HG02678 (cell line): ENCODE measurements around the gene SSRP1.

Experiments used
- ATAC-seq: cut with Tn5 transposase; IDR thresholded peaks from one replicate; pipeline ENCODE4 v1.9.1; 2021; ENCODE audit warnings: mild to moderate bottlenecking, moderate library complexity; ENCODE audit not compliant: unreplicated experiment

Gene SSRP1

GRCh38 chr11:57359896-57360690, 24.4 kb upstream of the SSRP1 start:
- no peak for ATAC-seq

GRCh38 chr11:57359396-57359795, 23.7 kb upstream of the SSRP1 start:
- no peak for ATAC-seq

- no peak for ATAC-seq
These were observed 23.3 kb upstream of the SSRP1 start for GRCh38 chr11:57358991-57359390.

GRCh38 chr11:57358543-57358961, 22.9 kb upstream of the SSRP1 start:
- ATAC-seq = no peak

DNA sequence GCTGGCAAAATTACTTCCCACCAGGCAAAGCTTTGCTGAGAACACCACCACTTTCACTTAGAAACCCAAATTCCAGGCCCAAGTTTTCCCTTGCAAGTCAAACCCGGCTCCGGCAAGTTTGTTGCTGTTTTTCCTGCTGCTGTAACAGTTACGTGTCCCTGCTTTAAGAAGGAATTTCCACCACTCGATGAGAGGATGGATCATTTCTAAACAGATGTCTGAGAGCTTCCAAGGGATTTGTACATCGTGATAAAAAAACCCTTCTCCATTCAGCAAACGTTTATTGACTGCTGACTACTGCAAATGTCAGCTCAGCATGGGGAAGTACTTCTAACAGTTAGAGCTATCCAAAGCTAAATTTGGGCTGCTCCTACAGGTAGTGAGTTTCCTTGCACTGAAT, 22.2 kb upstream of the SSRP1 start:
- no peak for ATAC-seq

DNA sequence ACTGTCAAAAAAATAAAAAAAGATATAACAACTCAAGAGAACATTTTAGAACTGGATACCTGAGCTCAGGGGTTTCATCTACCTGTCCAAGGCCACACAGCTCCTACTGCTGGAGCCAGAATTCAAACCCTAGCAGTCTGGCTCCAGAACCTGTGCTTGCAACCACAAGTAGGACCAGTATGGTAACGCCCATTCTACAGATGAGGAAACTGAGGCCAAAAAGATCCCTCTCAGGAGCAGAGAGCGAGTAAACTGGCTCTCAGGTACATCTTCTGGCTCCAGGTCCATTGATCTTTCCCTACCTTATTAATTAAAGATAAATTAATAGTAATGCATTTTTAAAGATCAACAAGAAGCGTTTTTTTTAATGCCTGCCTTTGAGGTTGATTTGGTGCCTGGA, 21.6 kb upstream of the SSRP1 start:
- ATAC-seq = no peak

DNA sequence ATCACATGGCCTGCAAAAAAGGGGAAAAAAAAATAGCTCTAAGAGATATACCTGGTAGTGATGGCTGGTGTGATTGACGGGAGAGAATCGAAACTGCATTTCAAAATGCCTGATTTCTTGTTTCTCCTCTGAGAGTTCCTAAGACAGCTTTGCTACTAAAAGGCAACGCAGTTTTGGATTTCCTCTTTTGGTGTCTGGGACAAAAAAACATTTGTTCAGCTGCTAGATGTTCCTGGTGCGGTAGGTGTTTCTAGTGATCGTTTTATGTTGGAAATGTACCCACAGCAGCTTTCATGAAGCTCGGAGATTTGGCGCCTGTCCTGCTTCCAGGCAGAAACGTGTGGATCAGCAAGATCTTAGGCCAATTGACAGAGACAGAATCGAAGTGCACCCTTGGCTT, 20.6 kb upstream of the SSRP1 start:
- no peak for ATAC-seq

- ATAC-seq = no peak
These were observed 19.0 kb upstream of the SSRP1 start for GRCh38 chr11:57354699-57355098.

GRCh38 chr11:57353852-57354251, 18.2 kb upstream of the SSRP1 start:
- ATAC-seq = no peak

- ATAC-seq = no peak
These were observed 17.8 kb upstream of the SSRP1 start for GRCh38 chr11:57353446-57353845.

DNA sequence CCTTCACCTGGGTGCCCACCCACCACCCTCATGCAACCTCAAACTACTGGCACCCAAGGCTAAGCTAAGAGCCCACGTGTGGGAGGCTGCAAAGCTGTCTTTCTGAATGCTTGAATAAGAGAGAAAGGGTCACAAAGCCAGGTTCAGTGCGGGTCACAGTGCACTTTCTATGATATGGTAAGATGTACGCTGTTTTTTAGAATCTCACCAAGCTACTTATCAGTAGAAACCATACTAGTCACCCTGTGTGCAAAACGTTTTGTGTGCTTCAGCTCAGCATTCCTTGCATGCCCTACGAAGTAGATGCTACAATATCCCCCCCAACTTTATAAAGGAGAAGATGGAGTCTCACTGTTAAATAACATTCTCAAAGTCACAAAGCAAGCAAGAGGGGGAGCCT, 17.3 kb upstream of the SSRP1 start:
- no peak for ATAC-seq

DNA sequence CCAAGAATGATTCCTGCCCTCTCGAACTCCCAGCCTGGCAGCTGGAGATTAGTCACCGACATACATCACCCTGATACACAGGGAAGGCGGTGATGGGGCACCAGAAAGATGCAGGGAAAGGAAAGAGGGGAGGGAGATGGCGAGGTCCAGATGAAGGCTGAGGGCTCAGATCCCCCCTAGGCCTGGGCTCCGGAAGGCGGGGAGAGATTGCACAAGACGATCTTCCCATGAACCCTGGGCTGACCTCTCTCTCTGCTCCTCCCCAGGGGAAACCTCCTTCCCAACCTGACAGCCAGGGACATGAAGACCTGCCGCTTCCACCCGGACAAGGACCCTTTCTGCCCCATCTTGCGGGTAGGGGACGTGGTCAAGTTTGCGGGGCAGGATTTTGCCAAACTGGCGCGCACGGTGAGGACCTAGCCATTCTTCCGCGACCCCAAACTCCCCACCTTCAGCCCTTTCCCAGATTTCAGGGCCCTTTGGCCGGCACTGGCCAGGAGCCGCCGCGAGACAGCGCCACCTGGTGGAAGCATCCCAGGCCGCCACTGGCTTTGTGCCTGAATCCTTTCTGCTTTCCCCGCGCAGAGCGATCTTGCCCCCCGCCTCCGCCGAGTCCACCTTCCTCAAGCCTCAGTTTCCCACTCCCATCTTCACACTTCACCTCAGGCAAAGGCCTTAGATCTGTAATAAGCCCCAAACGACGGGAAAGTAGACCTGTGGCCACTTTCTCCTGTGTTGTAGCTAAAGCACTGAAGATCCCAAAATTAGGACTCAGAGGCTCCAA, 14.0 kb upstream of the SSRP1 start:
- no peak for ATAC-seq

- no peak for ATAC-seq
These were observed 13.1 kb upstream of the SSRP1 start for GRCh38 chr11:57348636-57349313.

DNA sequence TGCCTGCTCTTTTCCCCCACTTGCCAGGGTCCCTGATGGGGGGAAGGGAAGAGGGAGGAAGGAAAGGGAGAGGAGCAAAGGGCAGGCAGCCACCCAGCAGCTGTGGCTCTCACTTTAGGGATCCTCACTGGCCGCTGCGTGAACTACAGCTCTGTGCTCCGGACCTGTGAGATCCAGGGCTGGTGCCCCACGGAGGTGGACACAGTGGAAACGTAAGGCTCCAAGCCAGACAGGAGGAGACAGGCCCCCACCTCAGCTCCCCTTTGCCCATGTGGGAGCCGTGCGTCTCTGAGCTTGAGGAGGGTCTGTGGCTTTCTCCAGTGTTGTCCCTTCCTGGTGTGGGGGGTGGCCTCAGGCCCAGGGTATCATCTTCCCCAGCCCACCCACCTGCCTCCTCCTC, 12.4 kb upstream of the SSRP1 start:
- ATAC-seq = no peak

DNA sequence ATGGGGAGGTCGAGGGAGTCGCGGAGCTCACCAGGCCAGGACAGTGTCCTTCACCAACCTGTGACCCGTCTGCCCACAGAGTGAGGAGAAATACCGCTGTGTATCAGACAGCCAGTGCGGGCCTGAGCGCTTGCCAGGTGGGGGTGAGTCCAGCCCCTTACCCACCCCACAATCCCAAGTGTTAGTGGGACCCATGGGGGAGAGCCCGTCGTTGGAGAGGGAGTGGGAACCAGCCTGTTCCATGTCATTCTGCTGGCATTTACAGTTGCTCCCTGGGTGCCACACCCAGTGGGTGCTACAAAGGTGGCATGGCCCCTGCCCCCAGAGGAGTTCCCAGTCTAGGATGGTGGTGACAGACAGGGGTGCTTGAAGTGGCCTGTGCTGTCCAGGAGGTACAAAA, 11.6 kb upstream of the SSRP1 start:
- no peak for ATAC-seq

DNA sequence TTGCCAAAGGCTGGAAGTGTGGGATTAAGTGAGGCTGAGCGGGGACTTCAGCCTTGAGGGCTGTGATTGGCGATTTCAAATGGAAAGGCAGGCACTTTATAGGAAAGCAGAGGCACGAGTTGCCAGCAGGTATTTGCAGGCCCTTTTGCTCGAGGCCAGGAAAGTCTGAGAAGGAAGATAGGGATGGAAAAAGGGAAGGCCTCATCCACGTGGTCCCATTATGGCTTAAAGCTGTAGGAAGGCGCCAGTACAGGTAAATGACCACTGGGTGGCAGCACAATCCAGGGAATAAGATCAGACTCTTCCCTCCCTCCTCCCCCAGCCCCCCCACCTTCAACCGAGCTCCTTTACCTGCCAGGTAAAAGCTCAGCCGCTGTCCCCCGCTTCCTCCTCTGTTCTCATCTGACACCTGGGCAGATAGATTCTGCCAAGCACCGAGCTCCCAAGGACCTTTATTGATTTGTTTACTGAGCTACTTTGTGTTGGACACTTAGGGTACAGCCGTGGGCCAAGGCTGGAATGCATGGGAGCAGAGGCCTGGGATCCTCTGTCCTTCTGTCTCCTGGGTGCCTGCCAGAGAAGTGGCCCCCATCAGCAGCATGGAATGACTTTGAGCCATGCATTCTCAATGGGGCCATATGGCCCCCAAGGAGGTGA, 10.0 kb upstream of the SSRP1 start:
- peak; percentile 75 for ATAC-seq

DNA sequence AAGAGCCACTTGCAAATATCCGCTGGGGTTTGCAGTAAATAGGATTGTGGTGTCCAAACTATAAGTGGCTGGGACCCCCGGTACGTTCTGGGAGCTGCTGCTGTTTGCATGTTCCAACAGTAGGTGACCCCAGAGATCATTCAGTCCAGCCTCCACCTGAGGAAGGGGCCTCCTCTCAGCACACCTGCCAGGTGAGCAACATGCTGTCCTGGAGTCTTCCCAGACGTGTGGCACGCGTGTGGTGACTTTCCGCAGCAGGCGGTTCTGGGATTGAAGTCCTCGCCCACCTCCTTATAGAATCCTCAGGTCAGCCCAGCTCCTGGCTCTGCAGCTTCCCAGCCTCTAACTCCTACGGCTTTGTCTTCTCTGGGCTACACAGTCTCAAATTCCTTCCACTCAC, 9.1 kb upstream of the SSRP1 start:
- no peak for ATAC-seq

GRCh38 chr11:57343825-57344224, 8.1 kb upstream of the SSRP1 start:
- no peak for ATAC-seq

GRCh38 chr11:57342702-57343101, 7.0 kb upstream of the SSRP1 start:
- ATAC-seq = no peak

GRCh38 chr11:57341250-57341808, 5.6 kb upstream of the SSRP1 start:
- no peak for ATAC-seq

GRCh38 chr11:57340039-57340615, 4.4 kb upstream of the SSRP1 start:
- no peak for ATAC-seq
